BLaER1 treated with 17β-estradiol and CSF1 and Interleukin-3, amounts not matched to agents 10 nM and 100 nM (cell line): Measurements from ENCODE around the gene BICD2.

Source experiments
- H3K27ac ChIP-seq, 11 experiments: shearing (Covaris generic); formaldehyde crosslinking; 2 replicates each; pipeline ENCODE4 v1.8.1; 2022
- H3K27me3 ChIP-seq, 11 experiments: shearing (Covaris generic); formaldehyde crosslinking; 2 replicates each; pipeline ENCODE4 v1.8.1; 2022
- H3K36me3 ChIP-seq, 11 experiments: shearing (Covaris generic); formaldehyde crosslinking; 2 replicates each; pipeline ENCODE4 v1.8.1; 2022
- H3K4me1 ChIP-seq, 10 experiments: shearing (Covaris generic); formaldehyde crosslinking; 2 replicates each; pipeline ENCODE4 v1.8.1; 2022
- H3K4me2 ChIP-seq, 11 experiments: shearing (Covaris generic); formaldehyde crosslinking; 2 replicates each; pipeline ENCODE4 v1.8.1; 2022
- H3K4me3 ChIP-seq, 10 experiments: shearing (Covaris generic); formaldehyde crosslinking; 2 replicates each; pipeline ENCODE4 v1.8.1; 2022
- H3K9ac ChIP-seq, 11 experiments: shearing (Covaris generic); formaldehyde crosslinking; 2 replicates each; pipeline ENCODE4 v1.8.1; 2022
- H3K9me3 ChIP-seq, 11 experiments: shearing (Covaris generic); formaldehyde crosslinking; replicated peaks in 1 of 11; 2 replicates each; pipeline ENCODE4 v1.8.1; 2022
- H4K20me1 ChIP-seq, 11 experiments: shearing (Covaris generic); formaldehyde crosslinking; 2 replicates each; pipeline ENCODE4 v1.8.1; 2022
- Cebpa-rat ChIP-seq, 11 experiments: shearing (Covaris generic); IDR thresholded peaks; 2 replicates each; pipeline ENCODE4 v1.8.1; 2022

Gene BICD2

GRCh38 chr9:92795598-92796336, 31.1 kb upstream of the BICD2 start:
- Histone ChIP-seq H3K27ac (no peak overlapping the region), H3K4me2 (no peak overlapping the region), H3K27me3 (no peaks in the 10 kb centered on the region), H3K4me1 (peaks cover 5 to 20% (median 13%) of the 10 kb centered on the region in 10 experiments; a peak in 12 of 20 replicates), H4K20me1 (no peaks in the 10 kb centered on the region), H3K9me3 (no peaks in the 10 kb centered on the region), H3K36me3 (no peaks in the 10 kb centered on the region), H3K4me3 (no peak overlapping the region), H3K9ac (no peak overlapping the region)
- TF ChIP-seq Cebpa-rat (IDR thresholded peaks at IDR 0.05) = no peak

DNA sequence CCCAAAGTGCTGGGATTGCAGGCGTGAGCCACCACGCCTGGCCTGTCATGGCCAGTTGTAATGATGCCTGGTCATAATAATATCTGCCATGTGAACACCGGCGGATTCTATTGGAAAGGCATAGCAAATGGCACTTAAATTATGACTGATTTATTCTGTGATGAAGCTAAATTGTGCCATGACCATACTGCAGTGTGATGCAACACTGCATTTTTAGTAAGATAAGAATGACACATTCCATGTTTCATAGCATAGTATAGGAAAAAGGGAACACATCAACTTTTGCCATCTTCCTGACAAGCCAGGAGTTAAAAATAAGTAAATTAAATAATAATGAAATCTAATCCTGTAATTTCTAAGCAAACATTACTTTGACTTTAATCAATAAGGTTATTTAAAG, 30.4 kb upstream of the BICD2 start:
- H3K4me3 ChIP-seq = no peak overlapping the region
- H3K27me3 ChIP-seq = no peaks in the 10 kb centered on the region
- no peak overlapping the region for H3K27ac ChIP-seq
- no peaks in the 10 kb centered on the region for H4K20me1 ChIP-seq
- H3K4me1 ChIP-seq = peaks cover 0 to 13% (median 9%) of the 10 kb centered on the region in 10 experiments; a peak in 10 of 20 replicates
- 0 out of 22 replicates have a peak overlapping the region, but pooled peaks of 2 of the 11 experiments have one; percentile 9 to 14 for H3K4me2 ChIP-seq
- TF ChIP-seq Cebpa-rat (IDR thresholded peaks at IDR 0.05) = no peak
- H3K9ac ChIP-seq = no peak overlapping the region
- no peaks in the 10 kb centered on the region for H3K36me3 ChIP-seq
- no peaks in the 10 kb centered on the region for H3K9me3 ChIP-seq

DNA sequence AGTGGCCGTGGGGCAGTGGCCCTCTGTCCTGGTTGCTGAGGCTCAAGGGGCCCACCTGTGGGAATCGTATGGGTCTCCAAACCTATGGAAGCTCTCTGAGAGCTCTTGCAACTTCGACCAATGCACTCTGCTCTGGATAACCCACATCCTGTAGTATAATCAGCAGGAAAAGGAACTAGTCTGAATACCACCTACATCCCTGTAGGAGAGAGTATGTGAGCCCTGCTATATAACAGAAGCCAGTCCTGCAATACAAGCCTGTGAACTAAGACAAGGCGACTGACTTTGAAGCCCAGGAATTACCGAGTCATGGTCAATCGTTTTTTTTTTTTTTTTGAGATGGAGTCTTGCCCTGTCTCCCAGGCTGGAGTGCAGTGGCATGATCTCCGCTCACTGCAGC, 29.8 kb upstream of the BICD2 start:
- H4K20me1 ChIP-seq = no peaks in the 10 kb centered on the region
- H3K36me3 ChIP-seq = no peaks in the 10 kb centered on the region
- H3K4me3 ChIP-seq = no peak overlapping the region
- no peaks in the 10 kb centered on the region for H3K9me3 ChIP-seq
- H3K27ac ChIP-seq = no peak overlapping the region
- peak overlapping the region in 4 of 11 experiments; percentile 9 to 45 (median 26); a peak in 5 of 22 replicates for H3K4me2 ChIP-seq
- TF ChIP-seq Cebpa-rat (IDR thresholded peaks at IDR 0.05) = no peak
- H3K27me3 ChIP-seq = no peaks in the 10 kb centered on the region
- no peak overlapping the region for H3K9ac ChIP-seq
- peaks cover 0 to 13% (median 9%) of the 10 kb centered on the region in 10 experiments; a peak in 10 of 20 replicates for H3K4me1 ChIP-seq

GRCh38 chr9:92790542-92791527, 26.2 kb upstream of the BICD2 start:
- Histone ChIP-seq H3K27ac (no peak overlapping the region), H4K20me1 (no peaks in the 10 kb centered on the region), H3K9ac (no peak overlapping the region), H3K9me3 (peaks cover 5 to 17% (median 14%) of the 10 kb centered on the region in 11 experiments), H3K36me3 (no peaks in the 10 kb centered on the region), H3K4me2 (peak overlapping the region in 2 of 11 experiments; percentile 27 to 30; a peak in 1 of 22 replicates), H3K4me1 (peaks cover 0 to 13% (median 9%) of the 10 kb centered on the region in 10 experiments; a peak in 10 of 20 replicates), H3K27me3 (no peaks in the 10 kb centered on the region), H3K4me3 (no peak overlapping the region)
- no peak for TF ChIP-seq Cebpa-rat (IDR thresholded peaks at IDR 0.05)

DNA sequence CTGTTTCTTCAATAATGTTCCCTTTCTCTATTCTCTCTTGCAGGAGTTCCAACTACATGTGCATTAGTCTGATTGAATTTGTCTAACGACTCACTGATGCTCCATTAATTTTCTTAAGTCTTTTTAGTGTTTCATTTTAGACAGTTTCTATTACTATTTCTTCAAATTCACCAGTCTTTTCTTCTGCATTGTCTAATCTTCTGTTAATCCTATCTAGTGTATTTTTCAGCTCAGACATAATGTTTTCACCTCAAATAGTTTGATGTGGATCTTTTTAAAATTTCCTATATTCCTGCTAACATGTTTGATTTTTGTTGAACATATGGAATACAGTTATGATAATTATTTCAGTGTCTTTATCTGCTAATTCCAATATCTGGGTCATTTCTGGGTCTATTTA, 21.7 kb upstream of the BICD2 start:
- no peak for TF ChIP-seq Cebpa-rat (IDR thresholded peaks at IDR 0.05)
- Histone ChIP-seq H3K27ac (no peak overlapping the region), H3K9ac (no peak overlapping the region), H3K4me3 (no peak overlapping the region), H3K4me2 (no peak overlapping the region), H3K27me3 (no peaks in the 10 kb centered on the region), H3K36me3 (peaks cover 0 to 9% (median 0%) of the 10 kb centered on the region in 11 experiments; a peak in 2 of 22 replicates), H4K20me1 (no peaks in the 10 kb centered on the region), H3K9me3 (peaks cover 35 to 54% (median 46%) of the 10 kb centered on the region in 11 experiments), H3K4me1 (peaks cover 0 to 6% (median under 1%) of the 10 kb centered on the region in 10 experiments; a peak in 5 of 20 replicates)

- no peaks in the 10 kb centered on the region for H4K20me1 ChIP-seq
- H3K27ac ChIP-seq = no peak overlapping the region
- no peak overlapping the region for H3K4me2 ChIP-seq
- no peak overlapping the region for H3K9ac ChIP-seq
- H3K4me3 ChIP-seq = no peak overlapping the region
- no peaks in the 10 kb centered on the region for H3K27me3 ChIP-seq
- peaks cover 0 to 9% (median 0%) of the 10 kb centered on the region in 11 experiments; a peak in 2 of 22 replicates for H3K36me3 ChIP-seq
- no peak for TF ChIP-seq Cebpa-rat (IDR thresholded peaks at IDR 0.05)
- peaks cover 44 to 65% (median 50%) of the 10 kb centered on the region in 11 experiments for H3K9me3 ChIP-seq
- peaks cover 0 to 13% (median 0%) of the 10 kb centered on the region in 10 experiments; a peak in 4 of 20 replicates for H3K4me1 ChIP-seq
Observed at GRCh38 chr9:92781899-92782298, 17.3 kb upstream of the BICD2 start.

GRCh38 chr9:92780206-92780605, 15.6 kb upstream of the BICD2 start:
- Histone ChIP-seq H3K27ac (no peak overlapping the region), H3K9me3 (peaks cover 28 to 63% (median 41%) of the 10 kb centered on the region in 11 experiments), H3K4me1 (peaks cover 7 to 27% (median 11%) of the 10 kb centered on the region in 10 experiments), H3K36me3 (peaks cover 0 to 9% (median 0%) of the 10 kb centered on the region in 11 experiments; a peak in 2 of 22 replicates), H3K4me3 (no peak overlapping the region), H3K27me3 (no peaks in the 10 kb centered on the region), H3K4me2 (no peak overlapping the region; a peak in 1 of 22 replicates), H4K20me1 (no peaks in the 10 kb centered on the region), H3K9ac (no peak overlapping the region)
- TF ChIP-seq Cebpa-rat (IDR thresholded peaks at IDR 0.05) = no peak

DNA sequence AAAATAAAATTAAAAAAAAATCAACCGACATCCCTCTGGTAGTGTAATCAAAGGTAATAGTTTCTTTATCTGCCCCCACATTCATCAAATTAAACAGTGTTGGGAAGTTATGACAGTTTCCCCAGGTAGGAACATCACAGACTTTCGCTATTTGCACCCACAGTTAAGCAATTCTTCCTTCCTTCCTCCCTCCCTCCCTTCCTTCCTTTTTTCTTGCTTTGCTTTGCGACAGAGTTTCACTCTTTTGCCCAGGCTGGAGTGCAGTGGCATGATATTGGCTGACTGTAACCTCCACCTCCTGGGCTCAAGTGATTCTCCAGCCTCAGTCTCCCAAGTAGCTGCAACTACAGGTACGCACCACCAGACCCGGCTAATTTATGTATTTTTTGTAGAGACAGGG, 10.8 kb upstream of the BICD2 start:
- H4K20me1 ChIP-seq = no peaks in the 10 kb centered on the region
- peak overlapping the region in 4 of 10 experiments; percentile 14 to 40 (median 30); a peak in 5 of 20 replicates for H3K4me3 ChIP-seq
- peak overlapping the region in 9 of 11 experiments; percentile 30 to 75 (median 58); a peak in 17 of 22 replicates for H3K27ac ChIP-seq
- peak overlapping the region in 1 of 11 experiments; percentile 45; a peak in 2 of 22 replicates for H3K9ac ChIP-seq
- peaks cover 0 to 34% (median 16%) of the 10 kb centered on the region in 11 experiments; a peak in 18 of 22 replicates for H3K9me3 ChIP-seq
- peak overlapping the region; percentile 32 to 85 (median 70) for H3K4me2 ChIP-seq
- peak in 9 of 11 experiments; percentile 37 to 83 (median 53); a peak in 13 of 22 replicates for TF ChIP-seq Cebpa-rat (IDR thresholded peaks at IDR 0.05)
- peaks cover 22 to 46% (median 38%) of the 10 kb centered on the region in 10 experiments for H3K4me1 ChIP-seq
- no peaks in the 10 kb centered on the region for H3K36me3 ChIP-seq
- H3K27me3 ChIP-seq = no peaks in the 10 kb centered on the region
